Measurements from ENCODE around the gene CEP95.

Gene CEP95

GRCh38 chr17:64515419-64515818 lies 8.6 kb downstream of the CEP95 start:
- Histone ChIP-seq H3K36me3 (ENCODE audit: insufficient read depth, low read length) (peaks cover 90% of the 10 kb centered on the region), H3K9ac (ENCODE audit: insufficient read length) (no peak overlapping the region)

GRCh38 chr17:64515829-64516228 lies 9.1 kb downstream of the CEP95 start:
- peaks cover 88% of the 10 kb centered on the region for H3K36me3 ChIP-seq (ENCODE audit: insufficient read depth, low read length)

More at GRCh38 chr17:64515419-64515818, 8.6 kb downstream of the CEP95 start:
- Histone ChIP-seq H3K9me3 (ENCODE audit: low read depth, low read length) (no peaks in the 10 kb centered on the region), H3K27ac (no peak overlapping the region), H3K4me3 (no peak overlapping the region)
- TF ChIP-seq POLR2AphosphoS5 (IDR thresholded peaks at IDR 0.05; ENCODE audit: borderline replicate concordance, low read depth, low read length) (no peak), EZH2 (IDR thresholded peaks at IDR 0.05) (no peak), FOXP2 (optimal IDR thresholded peaks at IDR 0.05; ENCODE audit: control extremely low read depth, extremely low read length, insufficient read depth) (no peak)
- DNase-seq (ENCODE audit: low read depth, low spot score): no peak

DNA sequence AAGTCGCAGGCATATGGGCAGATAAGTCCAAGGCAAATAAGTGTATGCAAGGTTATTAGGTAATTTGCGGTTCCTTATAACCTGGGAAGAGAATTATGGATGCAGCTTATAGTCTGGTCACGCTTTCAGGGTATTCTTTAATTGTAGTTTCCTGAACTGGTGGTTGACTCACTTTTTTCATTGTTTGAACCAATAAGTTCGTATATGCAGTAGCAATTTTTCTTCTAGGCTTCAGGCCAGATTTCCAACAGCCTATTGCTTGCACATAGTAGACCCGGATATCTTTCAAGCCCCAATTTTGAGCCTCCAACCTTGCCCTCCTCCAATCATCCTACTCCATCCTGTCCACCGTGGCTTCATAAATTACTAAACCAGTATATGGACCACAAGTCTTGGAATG lies 12.8 kb downstream of the CEP95 start:
- Histone ChIP-seq H3K9me3 (ENCODE audit: low read depth, low read length) (no peaks in the 10 kb centered on the region), H3K36me3 (ENCODE audit: insufficient read depth, low read length) (peaks cover 77% of the 10 kb centered on the region), H3K4me3 (no peak overlapping the region), H3K9ac (ENCODE audit: insufficient read length) (no peak overlapping the region), H3K27ac (no peak overlapping the region)
- TF ChIP-seq POLR2AphosphoS5 (IDR thresholded peaks at IDR 0.05; ENCODE audit: borderline replicate concordance, low read depth, low read length) (no peak), FOXP2 (optimal IDR thresholded peaks at IDR 0.05; ENCODE audit: control extremely low read depth, extremely low read length, insufficient read depth) (no peak)
- no peak for DNase-seq (ENCODE audit: low read depth, low spot score)

More at GRCh38 chr17:64515829-64516228, 9.1 kb downstream of the CEP95 start:
- DNase-seq (ENCODE audit: low read depth, low spot score): no peak
- no peak overlapping the region for H3K4me3 ChIP-seq
- H3K9me3 ChIP-seq (ENCODE audit: low read depth, low read length): no peaks in the 10 kb centered on the region
- no peak overlapping the region for H3K9ac ChIP-seq (ENCODE audit: insufficient read length)
- no peak overlapping the region for H3K27ac ChIP-seq
- no peak for TF ChIP-seq EZH2 (IDR thresholded peaks at IDR 0.05)
- TF ChIP-seq POLR2AphosphoS5 (IDR thresholded peaks at IDR 0.05; ENCODE audit: borderline replicate concordance, low read depth, low read length): no peak
- no peak for TF ChIP-seq FOXP2 (optimal IDR thresholded peaks at IDR 0.05; ENCODE audit: control extremely low read depth, extremely low read length, insufficient read depth)

DNA sequence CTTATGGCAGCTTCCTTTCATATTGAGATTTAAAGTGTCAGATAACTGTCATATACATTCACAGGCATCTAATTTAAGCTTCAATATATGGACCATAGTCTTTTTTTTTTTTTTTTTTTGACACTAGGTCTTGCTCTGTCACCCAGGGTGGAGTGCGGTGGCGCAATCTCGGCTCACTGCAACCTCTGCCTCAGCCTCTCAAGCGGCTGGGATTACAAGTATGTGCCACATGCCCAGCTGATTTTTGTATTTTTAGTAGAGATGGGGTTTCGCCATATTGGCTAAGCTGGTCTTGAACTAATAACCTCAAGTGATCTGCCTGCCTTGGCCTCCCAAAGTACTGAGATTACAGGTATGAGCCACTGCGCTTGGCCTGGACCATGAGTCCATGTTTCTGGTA lies 13.6 kb downstream of the CEP95 start:
- DNase-seq (ENCODE audit: low read depth, low spot score): no peak
- H3K36me3 ChIP-seq (ENCODE audit: insufficient read depth, low read length): peaks cover 77% of the 10 kb centered on the region
- no peak overlapping the region for H3K9ac ChIP-seq (ENCODE audit: insufficient read length)
- TF ChIP-seq POLR2AphosphoS5 (IDR thresholded peaks at IDR 0.05; ENCODE audit: borderline replicate concordance, low read depth, low read length) (no peak), EZH2 (IDR thresholded peaks at IDR 0.05) (no peak), FOXP2 (optimal IDR thresholded peaks at IDR 0.05; ENCODE audit: control extremely low read depth, extremely low read length, insufficient read depth) (no peak)
- H3K9me3 ChIP-seq (ENCODE audit: low read depth, low read length): no peaks in the 10 kb centered on the region
- H3K4me3 ChIP-seq: no peak overlapping the region
- H3K27ac ChIP-seq: no peak overlapping the region

DNA sequence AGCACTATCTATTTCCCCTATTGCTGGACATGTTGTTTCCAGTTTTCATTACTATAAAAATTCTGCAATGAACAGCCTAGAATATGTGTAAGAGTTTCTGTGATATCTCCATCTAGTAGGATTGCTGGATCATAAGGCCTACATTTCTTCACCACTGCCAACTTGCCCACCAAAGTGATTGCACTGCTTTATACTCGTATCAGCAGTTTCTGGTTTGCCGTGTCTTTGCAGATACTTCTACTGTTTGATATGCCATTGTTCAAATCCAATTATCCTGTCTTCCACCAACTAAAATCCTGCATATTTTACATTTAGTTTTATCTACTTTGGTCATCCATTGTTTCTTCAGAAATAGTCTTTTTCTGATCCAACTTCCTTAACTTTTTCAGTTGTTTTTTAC lies 21.1 kb downstream of the CEP95 start:
- Histone ChIP-seq H3K4me3 (no peak overlapping the region), H3K36me3 (ENCODE audit: insufficient read depth, low read length) (peaks cover 92% of the 10 kb centered on the region), H3K27ac (no peak overlapping the region), H3K9me3 (ENCODE audit: low read depth, low read length) (no peaks in the 10 kb centered on the region), H3K9ac (ENCODE audit: insufficient read length) (no peak overlapping the region)
- DNase-seq (ENCODE audit: low read depth, low spot score): no peak
- TF ChIP-seq EZH2 (IDR thresholded peaks at IDR 0.05): no peak
- TF ChIP-seq FOXP2 (optimal IDR thresholded peaks at IDR 0.05; ENCODE audit: control extremely low read depth, extremely low read length, insufficient read depth): no peak
- no peak for TF ChIP-seq POLR2AphosphoS5 (IDR thresholded peaks at IDR 0.05; ENCODE audit: borderline replicate concordance, low read depth, low read length)

DNA sequence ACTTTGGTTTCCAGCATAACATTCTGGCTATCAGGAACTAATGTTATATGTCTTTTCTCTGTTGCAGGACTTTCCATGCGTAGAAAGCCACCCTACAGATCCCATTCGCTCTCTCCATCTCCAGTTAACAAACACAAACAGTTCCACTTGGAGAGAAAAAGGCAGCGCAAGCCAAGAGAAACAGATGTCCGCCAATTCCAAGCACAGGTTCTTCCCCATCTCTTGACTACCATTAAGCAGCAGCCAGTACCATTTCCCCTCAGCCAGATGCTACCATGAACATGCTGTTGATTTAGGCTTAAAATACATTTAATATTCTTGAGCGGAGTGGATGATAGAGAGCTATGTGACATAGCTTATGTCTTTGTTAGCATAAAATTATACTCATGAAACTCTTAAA lies 22.4 kb downstream of the CEP95 start:
- H3K9ac ChIP-seq (ENCODE audit: insufficient read length): no peak overlapping the region
- no peak overlapping the region for H3K27ac ChIP-seq
- no peak for TF ChIP-seq FOXP2 (optimal IDR thresholded peaks at IDR 0.05; ENCODE audit: control extremely low read depth, extremely low read length, insufficient read depth)
- TF ChIP-seq EZH2 (IDR thresholded peaks at IDR 0.05): no peak
- no peak for TF ChIP-seq POLR2AphosphoS5 (IDR thresholded peaks at IDR 0.05; ENCODE audit: borderline replicate concordance, low read depth, low read length)
- no peak for DNase-seq (ENCODE audit: low read depth, low spot score)
- H3K36me3 ChIP-seq (ENCODE audit: insufficient read depth, low read length): peaks cover 94% of the 10 kb centered on the region
- H3K9me3 ChIP-seq (ENCODE audit: low read depth, low read length): no peaks in the 10 kb centered on the region
- no peak overlapping the region for H3K4me3 ChIP-seq

GRCh38 chr17:64531955-64532371 lies 25.2 kb downstream of the CEP95 start:
- H3K27ac ChIP-seq: no peak overlapping the region
- DNase-seq (ENCODE audit: low read depth, low spot score): no peak
- H3K9ac ChIP-seq (ENCODE audit: insufficient read length): no peak overlapping the region
- TF ChIP-seq EZH2 (IDR thresholded peaks at IDR 0.05) (no peak), FOXP2 (optimal IDR thresholded peaks at IDR 0.05; ENCODE audit: control extremely low read depth, extremely low read length, insufficient read depth) (no peak), POLR2AphosphoS5 (IDR thresholded peaks at IDR 0.05; ENCODE audit: borderline replicate concordance, low read depth, low read length) (no peak)
- no peaks in the 10 kb centered on the region for H3K9me3 ChIP-seq (ENCODE audit: low read depth, low read length)
- no peak overlapping the region for H3K4me3 ChIP-seq
- H3K36me3 ChIP-seq (ENCODE audit: insufficient read depth, low read length): peaks cover 98% of the 10 kb centered on the region

DNA sequence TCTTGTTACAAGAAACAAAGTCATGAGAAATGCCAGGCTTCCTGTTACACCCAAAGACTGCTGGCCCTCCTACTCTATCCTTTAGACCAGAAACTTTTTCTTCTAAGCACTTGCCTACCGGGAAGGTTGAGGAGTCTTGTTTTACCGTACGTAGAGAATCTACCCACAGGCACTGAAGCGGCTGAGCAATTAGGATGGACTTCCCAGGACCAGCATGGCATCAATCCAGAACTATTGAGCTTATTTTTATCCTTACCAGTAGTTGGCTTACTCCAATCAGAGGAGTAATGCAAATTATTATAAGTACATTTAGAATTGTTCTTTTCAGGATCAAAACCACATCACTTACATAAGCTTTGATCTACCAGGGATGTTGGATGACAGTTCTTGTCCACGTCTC lies 25.6 kb downstream of the CEP95 start:
- no peak overlapping the region for H3K4me3 ChIP-seq
- H3K9me3 ChIP-seq (ENCODE audit: low read depth, low read length): no peaks in the 10 kb centered on the region
- H3K36me3 ChIP-seq (ENCODE audit: insufficient read depth, low read length): peaks cover 99% of the 10 kb centered on the region
- TF ChIP-seq FOXP2 (optimal IDR thresholded peaks at IDR 0.05; ENCODE audit: control extremely low read depth, extremely low read length, insufficient read depth): no peak
- TF ChIP-seq POLR2AphosphoS5 (IDR thresholded peaks at IDR 0.05; ENCODE audit: borderline replicate concordance, low read depth, low read length): no peak
- TF ChIP-seq EZH2 (IDR thresholded peaks at IDR 0.05): no peak
- no peak overlapping the region for H3K27ac ChIP-seq
- DNase-seq (ENCODE audit: low read depth, low spot score): no peak
- no peak overlapping the region for H3K9ac ChIP-seq (ENCODE audit: insufficient read length)

- H3K9ac ChIP-seq (ENCODE audit: insufficient read length): no peak overlapping the region
- DNase-seq (ENCODE audit: low read depth, low spot score): no peak
- peaks cover 99% of the 10 kb centered on the region for H3K36me3 ChIP-seq (ENCODE audit: insufficient read depth, low read length)
- no peaks in the 10 kb centered on the region for H3K9me3 ChIP-seq (ENCODE audit: low read depth, low read length)
- no peak for TF ChIP-seq EZH2 (IDR thresholded peaks at IDR 0.05)
- TF ChIP-seq POLR2AphosphoS5 (IDR thresholded peaks at IDR 0.05; ENCODE audit: borderline replicate concordance, low read depth, low read length): no peak
- no peak for TF ChIP-seq FOXP2 (optimal IDR thresholded peaks at IDR 0.05; ENCODE audit: control extremely low read depth, extremely low read length, insufficient read depth)
- H3K27ac ChIP-seq: 0 out of 2 replicates have a peak overlapping the region, but pooled peaks have one; percentile 6
- no peak overlapping the region for H3K4me3 ChIP-seq
Observed at GRCh38 chr17:64533784-64534183, 27.0 kb downstream of the CEP95 start.

All from SK-N-MC (cell line).